ENCODE measurements around the gene PHC3.

- TF ChIP-seq CTCF (IDR thresholded peaks at IDR 0.05): no peak
- no peak for TF ChIP-seq POLR2A (IDR thresholded peaks at IDR 0.05)
Observed at GRCh38 chr3:170063691-170064090, 117.8 kb downstream of the PHC3 start.
